ENCODE data around the gene NEMP1.

The NEMP1 gene, protein sequence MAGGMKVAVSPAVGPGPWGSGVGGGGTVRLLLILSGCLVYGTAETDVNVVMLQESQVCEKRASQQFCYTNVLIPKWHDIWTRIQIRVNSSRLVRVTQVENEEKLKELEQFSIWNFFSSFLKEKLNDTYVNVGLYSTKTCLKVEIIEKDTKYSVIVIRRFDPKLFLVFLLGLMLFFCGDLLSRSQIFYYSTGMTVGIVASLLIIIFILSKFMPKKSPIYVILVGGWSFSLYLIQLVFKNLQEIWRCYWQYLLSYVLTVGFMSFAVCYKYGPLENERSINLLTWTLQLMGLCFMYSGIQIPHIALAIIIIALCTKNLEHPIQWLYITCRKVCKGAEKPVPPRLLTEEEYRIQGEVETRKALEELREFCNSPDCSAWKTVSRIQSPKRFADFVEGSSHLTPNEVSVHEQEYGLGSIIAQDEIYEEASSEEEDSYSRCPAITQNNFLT

DNA sequence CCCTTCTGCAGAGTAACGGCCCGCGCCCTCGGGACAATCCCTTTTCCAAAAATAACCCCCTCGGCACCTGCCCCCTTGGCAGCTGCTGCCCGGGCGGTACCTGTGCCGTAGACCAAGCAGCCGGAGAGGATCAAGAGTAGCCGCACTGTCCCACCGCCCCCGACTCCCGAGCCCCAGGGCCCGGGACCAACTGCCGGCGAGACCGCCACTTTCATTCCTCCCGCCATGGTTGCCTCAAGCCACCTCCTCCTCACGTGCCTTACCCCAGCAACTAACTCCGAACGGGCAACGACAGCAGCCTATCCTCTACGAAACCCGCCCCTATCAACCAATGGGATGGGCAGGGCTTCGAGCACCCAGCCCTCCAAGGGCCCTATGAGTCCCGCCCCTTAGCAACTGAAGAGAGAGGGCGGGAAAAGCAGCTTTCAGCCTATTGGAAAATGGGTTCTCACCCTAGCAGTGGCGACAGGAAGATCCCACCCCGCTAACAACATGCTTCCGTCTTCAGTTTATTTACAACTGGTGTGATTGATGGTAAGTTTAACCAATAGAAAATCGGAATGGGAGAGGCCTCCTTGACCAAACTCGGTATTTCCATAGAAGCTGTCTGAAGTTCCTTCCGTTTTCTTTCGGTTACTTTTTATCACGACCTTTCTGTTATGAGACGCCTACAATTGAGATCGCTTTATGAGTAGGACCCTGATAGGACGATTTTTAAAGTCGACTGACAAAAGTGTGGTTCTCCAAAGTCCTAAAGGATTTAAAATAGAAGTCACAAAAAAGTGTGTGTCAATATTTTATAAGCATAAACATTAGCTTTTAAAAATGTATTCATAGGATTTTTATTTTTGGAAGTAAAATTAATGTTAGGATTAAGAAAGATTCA lies at the start of gene NEMP1:
TSS of gene NEMP1 (minus strand) at position 273 of the 886 bp plus-strand sequence. CDS start at position 227, 46 bp downstream.
- TF ChIP-seq, protein P1, sequence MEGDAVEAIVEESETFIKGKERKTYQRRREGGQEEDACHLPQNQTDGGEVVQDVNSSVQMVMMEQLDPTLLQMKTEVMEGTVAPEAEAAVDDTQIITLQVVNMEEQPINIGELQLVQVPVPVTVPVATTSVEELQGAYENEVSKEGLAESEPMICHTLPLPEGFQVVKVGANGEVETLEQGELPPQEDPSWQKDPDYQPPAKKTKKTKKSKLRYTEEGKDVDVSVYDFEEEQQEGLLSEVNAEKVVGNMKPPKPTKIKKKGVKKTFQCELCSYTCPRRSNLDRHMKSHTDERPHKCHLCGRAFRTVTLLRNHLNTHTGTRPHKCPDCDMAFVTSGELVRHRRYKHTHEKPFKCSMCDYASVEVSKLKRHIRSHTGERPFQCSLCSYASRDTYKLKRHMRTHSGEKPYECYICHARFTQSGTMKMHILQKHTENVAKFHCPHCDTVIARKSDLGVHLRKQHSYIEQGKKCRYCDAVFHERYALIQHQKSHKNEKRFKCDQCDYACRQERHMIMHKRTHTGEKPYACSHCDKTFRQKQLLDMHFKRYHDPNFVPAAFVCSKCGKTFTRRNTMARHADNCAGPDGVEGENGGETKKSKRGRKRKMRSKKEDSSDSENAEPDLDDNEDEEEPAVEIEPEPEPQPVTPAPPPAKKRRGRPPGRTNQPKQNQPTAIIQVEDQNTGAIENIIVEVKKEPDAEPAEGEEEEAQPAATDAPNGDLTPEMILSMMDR (IDR thresholded peaks at IDR 0.05; ENCODE audit: low read depth, low read length): no peak
- in situ Hi-C loops (cut with HindIII; ENCODE audit: low sequenced_read_pairs): no loop called here
- peak within 1 kb of the TSS; percentile 77 for H3K4me3 ChIP-seq (ENCODE audit: low read depth, low read length)
- peak; percentile 100 for DNase-seq (ENCODE audit: low read depth, low spot score)

DNA sequence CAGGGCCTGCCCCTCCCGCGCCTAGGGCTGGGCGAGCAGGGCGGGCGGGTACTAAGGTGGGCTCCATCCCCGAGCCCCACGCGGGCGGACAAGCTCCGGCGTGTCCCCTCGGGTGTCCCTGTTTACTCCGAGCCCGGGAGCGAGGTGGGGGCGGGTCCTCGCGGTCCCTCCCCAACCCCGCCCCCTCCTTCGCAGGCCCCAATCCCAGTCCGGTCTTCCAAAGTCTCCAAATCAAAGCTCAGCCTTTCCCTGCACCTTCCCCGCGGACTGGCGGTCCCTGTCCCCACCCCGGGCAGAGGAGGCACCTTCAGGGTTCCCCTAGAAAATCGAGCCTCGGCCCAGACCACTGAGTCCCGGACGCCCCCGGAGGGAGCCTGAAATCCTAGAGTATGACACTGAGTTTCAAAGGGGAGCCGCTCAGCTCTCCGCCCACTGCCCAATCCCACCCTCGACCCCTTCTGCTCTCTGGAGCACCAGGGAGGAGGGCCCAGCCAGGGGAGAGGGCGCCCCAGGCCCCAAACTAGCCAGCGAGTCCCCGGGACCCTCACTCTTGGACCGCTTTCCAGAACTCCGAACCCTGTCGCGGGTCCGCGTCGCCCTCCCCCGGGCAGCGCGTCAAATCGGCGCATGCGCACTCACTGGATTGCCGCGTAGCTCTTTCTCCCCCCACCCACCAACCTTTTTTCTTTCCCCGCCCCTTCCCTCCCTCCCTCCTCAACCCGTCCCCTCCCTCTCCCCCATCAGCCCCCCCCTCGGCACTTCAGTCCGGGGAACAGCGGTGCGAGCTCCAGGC lies 49.3 kb upstream of the NEMP1 start, which contains the start of gene LRP1:
TSS of gene LRP1 (plus strand) at position 758 of the 793 bp plus-strand sequence. CDS start 482 bp downstream, outside the sequence.
- H3K4me3 ChIP-seq (ENCODE audit: low read depth, low read length): peak within 1 kb of the TSS; percentile 88
- DNase-seq (ENCODE audit: low read depth, low spot score): peak; percentile 83
- in situ Hi-C loops (cut with HindIII; ENCODE audit: low sequenced_read_pairs): no loop called here
- TF ChIP-seq, protein P1 (IDR thresholded peaks at IDR 0.05; ENCODE audit: low read depth, low read length): no peak

DNA sequence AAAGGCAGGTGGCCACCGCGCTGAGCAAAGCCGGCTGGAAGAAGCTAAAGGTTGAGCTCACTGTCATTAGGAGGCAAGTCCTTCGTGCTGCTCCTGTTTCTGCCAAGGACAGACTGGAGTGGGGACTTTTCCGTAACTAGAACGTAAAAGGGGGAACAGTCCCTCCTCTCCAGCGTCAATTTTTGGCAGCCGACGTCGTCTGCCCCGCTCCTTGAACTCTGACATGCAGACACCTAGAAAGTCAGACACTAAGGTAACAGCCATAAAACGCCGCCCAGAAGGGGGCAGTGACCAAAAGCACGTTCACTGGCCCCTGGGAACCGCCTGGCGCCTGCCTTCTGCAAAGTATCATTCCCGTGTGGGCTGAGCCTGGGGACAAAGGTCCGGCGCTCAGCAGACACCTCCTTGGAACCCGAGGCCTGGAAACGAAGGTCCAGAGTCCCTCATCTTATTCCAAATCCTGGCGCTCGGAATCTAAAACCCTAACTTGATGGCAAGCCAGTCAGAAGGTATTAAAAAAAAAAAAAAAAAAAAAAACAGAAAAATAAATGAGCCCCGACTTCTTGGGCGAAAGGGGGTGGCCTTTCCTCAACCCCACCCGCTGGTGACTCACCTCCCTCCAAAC lies 48.6 kb upstream of the NEMP1 start:
- peak overlapping the region; percentile 88 for H3K4me3 ChIP-seq (ENCODE audit: low read depth, low read length)
- in situ Hi-C loops (cut with HindIII; ENCODE audit: low sequenced_read_pairs): no loop called here
- TF ChIP-seq, protein P1 (IDR thresholded peaks at IDR 0.05; ENCODE audit: low read depth, low read length): peak; percentile 45
- no peak for DNase-seq (ENCODE audit: low read depth, low spot score)

DNA sequence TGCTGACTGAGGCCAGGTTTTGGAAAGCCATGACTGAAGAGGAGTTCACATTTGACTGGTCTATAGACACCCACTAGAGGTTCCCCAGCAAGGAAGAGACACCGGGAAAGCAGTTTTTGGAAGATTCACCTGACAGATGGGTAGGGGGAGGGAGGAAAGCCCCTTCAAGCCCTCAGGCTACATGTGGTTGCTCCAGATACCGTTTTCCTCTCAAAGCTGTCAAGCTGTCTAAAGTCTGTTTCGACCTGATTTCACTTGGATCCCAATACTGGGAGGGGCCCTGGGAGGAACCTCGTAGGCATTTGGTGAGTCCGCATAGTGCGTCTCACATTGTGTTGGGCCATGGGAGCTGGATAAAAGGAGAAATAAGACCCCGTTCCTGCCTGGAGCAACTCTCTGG lies 48.0 kb upstream of the NEMP1 start:
- in situ Hi-C loops (cut with HindIII; ENCODE audit: low sequenced_read_pairs): no loop called here
- no peak for DNase-seq (ENCODE audit: low read depth, low spot score)
- TF ChIP-seq, protein P1 (IDR thresholded peaks at IDR 0.05; ENCODE audit: low read depth, low read length): no peak

DNA sequence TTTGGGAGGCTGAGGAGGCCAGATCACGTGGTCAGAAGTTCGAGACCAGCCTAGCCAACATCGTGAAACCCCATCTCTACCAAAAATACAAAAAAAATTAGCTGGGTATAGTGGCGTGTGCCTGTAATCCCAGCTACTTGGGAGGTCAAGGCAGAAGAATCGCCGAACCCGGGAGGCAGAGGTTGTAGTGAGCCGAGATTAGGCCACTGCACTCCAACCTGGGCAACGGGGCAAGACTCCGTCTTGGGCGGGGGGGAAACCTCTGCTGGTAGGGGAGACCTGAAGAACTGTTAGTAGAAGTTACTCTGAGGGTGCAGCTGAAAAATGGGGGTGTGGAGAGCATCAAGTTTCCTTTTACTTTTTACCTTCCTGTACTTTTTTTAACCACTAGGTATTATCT lies 47.5 kb upstream of the NEMP1 start:
- DNase-seq (ENCODE audit: low read depth, low spot score): no peak
- in situ Hi-C loops (cut with HindIII; ENCODE audit: low sequenced_read_pairs): no loop called here
- TF ChIP-seq, protein P1 (IDR thresholded peaks at IDR 0.05; ENCODE audit: low read depth, low read length): no peak
- no peak overlapping the region for H3K4me3 ChIP-seq (ENCODE audit: low read depth, low read length)

More for the DNA sequence above, 48.0 kb upstream of the NEMP1 start:
- H3K4me3 ChIP-seq (ENCODE audit: low read depth, low read length): no peak overlapping the region
